Measurements from ENCODE around the gene PDE10A.

Gene PDE10A

DNA sequence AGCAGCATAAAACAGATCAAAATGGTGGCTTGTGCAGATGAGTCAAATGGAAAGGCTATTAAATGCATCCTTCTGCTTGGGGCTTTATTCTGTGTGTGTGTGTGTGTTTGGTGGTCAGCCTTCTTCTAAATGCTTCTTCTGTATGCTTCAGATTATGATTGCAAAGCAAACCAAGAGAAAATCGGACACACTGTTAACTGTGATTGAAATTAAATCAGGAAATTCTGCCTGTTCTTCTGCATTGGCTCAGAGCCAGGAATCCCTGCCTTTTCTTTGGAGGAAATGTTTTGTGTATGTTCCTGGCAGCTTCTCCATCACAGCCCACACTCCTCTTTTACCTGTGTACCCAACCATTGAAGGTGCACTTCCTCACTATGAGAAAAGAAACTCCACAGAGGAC is 22.3 kb upstream of the PDE10A start:
- H3K27ac ChIP-seq (replicated peaks): no peak overlapping the region
- no peak for DNase-seq (ENCODE audit: low read depth in 1 of 2, low spot score in 1 of 2)
- H3K27me3 ChIP-seq (ENCODE audit: insufficient read depth, poor library complexity, severe bottlenecking): no peaks in the 10 kb centered on the region
- H3K4me3 ChIP-seq (replicated peaks; ENCODE audit: insufficient read depth, low read length): no peak overlapping the region
- TF ChIP-seq, protein P1, sequence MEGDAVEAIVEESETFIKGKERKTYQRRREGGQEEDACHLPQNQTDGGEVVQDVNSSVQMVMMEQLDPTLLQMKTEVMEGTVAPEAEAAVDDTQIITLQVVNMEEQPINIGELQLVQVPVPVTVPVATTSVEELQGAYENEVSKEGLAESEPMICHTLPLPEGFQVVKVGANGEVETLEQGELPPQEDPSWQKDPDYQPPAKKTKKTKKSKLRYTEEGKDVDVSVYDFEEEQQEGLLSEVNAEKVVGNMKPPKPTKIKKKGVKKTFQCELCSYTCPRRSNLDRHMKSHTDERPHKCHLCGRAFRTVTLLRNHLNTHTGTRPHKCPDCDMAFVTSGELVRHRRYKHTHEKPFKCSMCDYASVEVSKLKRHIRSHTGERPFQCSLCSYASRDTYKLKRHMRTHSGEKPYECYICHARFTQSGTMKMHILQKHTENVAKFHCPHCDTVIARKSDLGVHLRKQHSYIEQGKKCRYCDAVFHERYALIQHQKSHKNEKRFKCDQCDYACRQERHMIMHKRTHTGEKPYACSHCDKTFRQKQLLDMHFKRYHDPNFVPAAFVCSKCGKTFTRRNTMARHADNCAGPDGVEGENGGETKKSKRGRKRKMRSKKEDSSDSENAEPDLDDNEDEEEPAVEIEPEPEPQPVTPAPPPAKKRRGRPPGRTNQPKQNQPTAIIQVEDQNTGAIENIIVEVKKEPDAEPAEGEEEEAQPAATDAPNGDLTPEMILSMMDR (IDR thresholded peaks at IDR 0.05; ENCODE audit: insufficient read depth, low read length): no peak
- no peak for TF ChIP-seq POLR2AphosphoS5 (IDR thresholded peaks at IDR 0.05; ENCODE audit: low read depth)
- TF ChIP-seq GABPA (IDR thresholded peaks at IDR 0.05; ENCODE audit: low read depth): no peak
- TF ChIP-seq, protein P2, sequence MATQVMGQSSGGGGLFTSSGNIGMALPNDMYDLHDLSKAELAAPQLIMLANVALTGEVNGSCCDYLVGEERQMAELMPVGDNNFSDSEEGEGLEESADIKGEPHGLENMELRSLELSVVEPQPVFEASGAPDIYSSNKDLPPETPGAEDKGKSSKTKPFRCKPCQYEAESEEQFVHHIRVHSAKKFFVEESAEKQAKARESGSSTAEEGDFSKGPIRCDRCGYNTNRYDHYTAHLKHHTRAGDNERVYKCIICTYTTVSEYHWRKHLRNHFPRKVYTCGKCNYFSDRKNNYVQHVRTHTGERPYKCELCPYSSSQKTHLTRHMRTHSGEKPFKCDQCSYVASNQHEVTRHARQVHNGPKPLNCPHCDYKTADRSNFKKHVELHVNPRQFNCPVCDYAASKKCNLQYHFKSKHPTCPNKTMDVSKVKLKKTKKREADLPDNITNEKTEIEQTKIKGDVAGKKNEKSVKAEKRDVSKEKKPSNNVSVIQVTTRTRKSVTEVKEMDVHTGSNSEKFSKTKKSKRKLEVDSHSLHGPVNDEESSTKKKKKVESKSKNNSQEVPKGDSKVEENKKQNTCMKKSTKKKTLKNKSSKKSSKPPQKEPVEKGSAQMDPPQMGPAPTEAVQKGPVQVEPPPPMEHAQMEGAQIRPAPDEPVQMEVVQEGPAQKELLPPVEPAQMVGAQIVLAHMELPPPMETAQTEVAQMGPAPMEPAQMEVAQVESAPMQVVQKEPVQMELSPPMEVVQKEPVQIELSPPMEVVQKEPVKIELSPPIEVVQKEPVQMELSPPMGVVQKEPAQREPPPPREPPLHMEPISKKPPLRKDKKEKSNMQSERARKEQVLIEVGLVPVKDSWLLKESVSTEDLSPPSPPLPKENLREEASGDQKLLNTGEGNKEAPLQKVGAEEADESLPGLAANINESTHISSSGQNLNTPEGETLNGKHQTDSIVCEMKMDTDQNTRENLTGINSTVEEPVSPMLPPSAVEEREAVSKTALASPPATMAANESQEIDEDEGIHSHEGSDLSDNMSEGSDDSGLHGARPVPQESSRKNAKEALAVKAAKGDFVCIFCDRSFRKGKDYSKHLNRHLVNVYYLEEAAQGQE (IDR thresholded peaks at IDR 0.05; ENCODE audit: insufficient replicate concordance, low read depth): no peak
- TF ChIP-seq SPI1 (IDR thresholded peaks at IDR 0.05; ENCODE audit: borderline replicate concordance, low read depth): no peak

DNA sequence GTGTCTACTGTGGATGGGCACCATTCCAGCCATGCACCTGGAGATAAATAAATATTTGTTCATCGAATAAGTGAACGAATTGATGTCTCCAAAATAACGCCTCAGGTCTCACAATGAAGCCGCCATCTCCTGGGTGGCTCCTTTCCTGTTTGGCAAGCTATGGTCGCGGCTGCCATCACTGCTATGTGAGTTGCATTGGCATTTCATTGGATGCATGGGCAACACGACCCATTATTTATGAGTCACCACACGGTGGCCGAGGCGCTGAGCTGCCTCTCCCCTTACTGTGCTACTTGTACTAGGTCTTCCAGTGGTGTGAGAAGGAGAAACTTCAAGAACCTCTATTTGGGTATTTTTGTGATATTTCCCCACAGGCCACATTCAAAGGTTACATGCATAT is 21.3 kb upstream of the PDE10A start:
- DNase-seq (ENCODE audit: low read depth in 1 of 2, low spot score in 1 of 2): no peak
- TF ChIP-seq GABPA (IDR thresholded peaks at IDR 0.05; ENCODE audit: low read depth) (no peak), POLR2AphosphoS5 (IDR thresholded peaks at IDR 0.05; ENCODE audit: low read depth) (no peak), SPI1 (IDR thresholded peaks at IDR 0.05; ENCODE audit: borderline replicate concordance, low read depth) (no peak)
- TF ChIP-seq, protein P1 (IDR thresholded peaks at IDR 0.05; ENCODE audit: insufficient read depth, low read length): no peak
- TF ChIP-seq, protein P2 (IDR thresholded peaks at IDR 0.05; ENCODE audit: insufficient replicate concordance, low read depth): no peak
- H3K27me3 ChIP-seq (ENCODE audit: insufficient read depth, poor library complexity, severe bottlenecking): no peaks in the 10 kb centered on the region
- H3K4me3 ChIP-seq (replicated peaks; ENCODE audit: insufficient read depth, low read length): no peak overlapping the region
- H3K27ac ChIP-seq (replicated peaks): no peak overlapping the region

DNA sequence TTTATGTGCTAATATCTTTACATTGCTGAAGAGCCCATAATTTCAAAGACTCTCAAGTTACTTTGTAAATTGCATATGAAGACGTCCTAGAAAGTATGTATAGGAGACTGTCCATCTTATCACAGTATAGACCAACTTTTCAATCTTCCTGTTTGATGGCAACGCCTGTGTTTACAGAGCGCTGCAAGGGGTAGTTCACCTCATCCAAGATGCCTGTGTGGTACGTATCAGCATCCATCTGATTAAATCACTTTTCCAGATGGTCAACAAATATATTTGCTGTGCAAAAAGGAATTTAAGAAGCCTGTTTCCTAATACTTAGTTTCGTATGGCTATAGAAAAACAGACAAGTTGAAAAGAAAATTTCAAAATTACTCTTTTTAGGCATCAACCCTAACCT is 17.9 kb upstream of the PDE10A start:
- DNase-seq (ENCODE audit: low read depth in 1 of 2, low spot score in 1 of 2): no peak
- no peaks in the 10 kb centered on the region for H3K27me3 ChIP-seq (ENCODE audit: insufficient read depth, poor library complexity, severe bottlenecking)
- TF ChIP-seq, protein P1 (IDR thresholded peaks at IDR 0.05; ENCODE audit: insufficient read depth, low read length): no peak
- TF ChIP-seq GABPA (IDR thresholded peaks at IDR 0.05; ENCODE audit: low read depth): no peak
- TF ChIP-seq, protein P2 (IDR thresholded peaks at IDR 0.05; ENCODE audit: insufficient replicate concordance, low read depth): no peak
- no peak for TF ChIP-seq POLR2AphosphoS5 (IDR thresholded peaks at IDR 0.05; ENCODE audit: low read depth)
- TF ChIP-seq SPI1 (IDR thresholded peaks at IDR 0.05; ENCODE audit: borderline replicate concordance, low read depth): no peak

More for the DNA sequence above, 17.9 kb upstream of the PDE10A start:
- H3K4me3 ChIP-seq (replicated peaks; ENCODE audit: insufficient read depth, low read length): no peak overlapping the region
- no peak overlapping the region for H3K27ac ChIP-seq (replicated peaks)

All from HL-60 (cell line).